ENCODE measurements around the gene POLD1. TPM values are rescaled to one million over a fixed set of nuclear protein-coding genes. Genes with fewer than 3 reads are reported as not detected.
A peak's percentile ranks its signal among the peaks of the same experiment; 100 is the strongest.

POLD1 gene
- total and polyA plus RNA-seq, 7 experiments from 2014 or later, result 26.0 to 110 (median 40.8) TPM

GRCh38 chr19:50357178-50358100, 26.7 kb upstream of the POLD1 start:
- H3K36me3 Mint-ChIP-seq, result peaks cover 0 to 8% (median 0%) of the 10 kb centered on the region in 5 donors
- H3K4me1 ChIP-seq (ENCODE audit: control insufficient read depth in 2 of 2, insufficient read depth in 2 of 2, low read length in 2 of 2), result peaks cover 0 to 16% of the 10 kb centered on the region in 2 donors
- H3K36me3 ChIP-seq (ENCODE audit: control insufficient read depth in 2 of 3, insufficient read depth in 3 of 3, low read length in 3 of 3), result no peaks in the 10 kb centered on the region
- H3K27me3 Mint-ChIP-seq, result no peaks in the 10 kb centered on the region
- intact Hi-C loops (cut with micrococcal nuclease), result loop anchor here (1.0 kb wide), 15 partner anchors 11 to 751 kb away; partner anchors contain the start of genes EMC10 (in 2 of the 2), GARIN5A (in 2 of the 2), JOSD2 (in 2 of the 2) and NR1H2 (in 2 of the 2)
- no peaks in the 10 kb centered on the region for H3K9me3 ChIP-seq (ENCODE audit: control insufficient read depth in 2 of 3, low read length in 3 of 3)
- peaks cover 0 to 4% (median 0%) of the 10 kb centered on the region in 11 donors for H3K9me3 Mint-ChIP-seq
- ATAC-seq (peak; percentile 89), DNase-seq (peak; percentile 71 to 91 (median 85))
- CTCF ChIA-PET, result interaction anchor here (0.6 to 2.3 kb wide), 23 partner anchors 9 to 565 kb away, joined by 3 to 13 read pairs (median 4); partner anchors contain the start of gene JOSD2
- no peaks in the 10 kb centered on the region for H3K27me3 ChIP-seq (ENCODE audit: control insufficient read depth in 2 of 2, insufficient read depth in 2 of 2, low read length in 2 of 2)
- peak overlapping the region; percentile 88 to 95 (median 92) for H3K4me3 Mint-ChIP-seq
- peaks cover 15 to 48% (median 42%) of the 10 kb centered on the region in 7 donors for H3K4me1 Mint-ChIP-seq
- H3K27ac Mint-ChIP-seq, result peak overlapping the region; percentile 83 to 99 (median 96)
- POLR2A ChIA-PET, result interaction anchor here (0.6 to 3.2 kb wide), 17 partner anchors 10 to 448 kb away, joined by 3 to 19 read pairs (median 3); partner anchors contain the start of genes JOSD2, KCNC3, NR1H2 and POLD1
- H3K4me3 ChIP-seq (ENCODE audit: low read length), result peak overlapping the region; percentile 78
- peak overlapping the region; percentile 90 for H3K27ac ChIP-seq (ENCODE audit: low read depth, low read length)

- Histone ChIP-seq H3K9me3 (ENCODE audit: control insufficient read depth in 2 of 3, low read length in 3 of 3) (no peaks in the 10 kb centered on the region), H3K4me1 (ENCODE audit: control insufficient read depth in 2 of 2, insufficient read depth in 2 of 2, low read length in 2 of 2) (peaks cover under 1 to 24% of the 10 kb centered on the region in 2 donors), H3K4me3 (ENCODE audit: low read length) (peak overlapping the region; percentile 78), H3K27ac (ENCODE audit: low read depth, low read length) (peak overlapping the region; percentile 90), H3K27me3 (ENCODE audit: control insufficient read depth in 2 of 2, insufficient read depth in 2 of 2, low read length in 2 of 2) (no peaks in the 10 kb centered on the region), H3K36me3 (ENCODE audit: control insufficient read depth in 2 of 3, insufficient read depth in 3 of 3, low read length in 3 of 3) (no peaks in the 10 kb centered on the region)
- H3K27me3 Mint-ChIP-seq, result no peaks in the 10 kb centered on the region
- POLR2A ChIA-PET, result interaction anchor here (0.7 to 3.2 kb wide), 8 partner anchors 10 to 429 kb away, joined by 3 to 19 read pairs (median 12); partner anchors contain the start of genes JOSD2, NR1H2 and POLD1
- intact Hi-C loops (cut with micrococcal nuclease), result loop anchor here (1.0 kb wide), 2 partner anchors 26 to 750 kb away; partner anchors contain the start of genes CTU1 (in 1 of the 2) and POLD1 (in 1 of the 2)
- DNase-seq, result peak; percentile 55 to 83 (median 77)
- peak overlapping the region; percentile 88 to 95 (median 92) for H3K4me3 Mint-ChIP-seq
- CTCF ChIA-PET, result interaction anchor here (1.6 to 2.3 kb wide), 2 partner anchors 30 to 197 kb away, joined by 4 to 12 read pairs; no protein-coding TSS in a partner anchor
- ATAC-seq, result peak; percentile 33
- peak overlapping the region; percentile 83 to 99 (median 96) for H3K27ac Mint-ChIP-seq
- peaks cover 0 to 9% (median 0%) of the 10 kb centered on the region in 5 donors for H3K36me3 Mint-ChIP-seq
- peaks cover 0 to 4% (median 0%) of the 10 kb centered on the region in 11 donors for H3K9me3 Mint-ChIP-seq
- peaks cover 22 to 61% (median 52%) of the 10 kb centered on the region in 7 donors for H3K4me1 Mint-ChIP-seq
These were observed 25.4 kb upstream of the POLD1 start for GRCh38 chr19:50358483-50359327.

DNA sequence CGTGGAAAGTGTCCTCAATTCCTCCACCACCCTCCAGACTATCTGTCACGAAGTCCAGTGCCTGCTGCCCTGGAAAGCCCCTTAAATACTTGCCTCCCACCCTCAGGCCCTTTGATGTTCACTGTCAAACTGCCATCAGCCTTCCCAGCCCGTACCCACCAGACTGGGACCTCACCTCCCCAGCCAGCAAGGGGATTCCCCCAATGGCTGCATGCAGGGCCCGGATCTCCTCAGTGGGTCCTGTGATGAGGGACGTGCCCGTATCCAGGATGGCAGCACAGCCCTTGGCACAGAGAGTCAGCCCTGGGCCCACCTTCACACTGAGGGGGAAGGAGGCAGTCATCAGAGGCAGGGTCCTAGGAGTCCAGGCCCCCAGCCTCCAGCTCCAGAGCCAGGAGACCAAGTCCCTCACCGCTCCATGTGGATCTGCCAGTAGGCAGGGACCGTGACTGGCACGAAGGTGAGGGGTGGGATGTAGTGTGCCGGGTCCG, 24.8 kb upstream of the POLD1 start:
- H3K27ac ChIP-seq (ENCODE audit: low read depth, low read length), result no peak overlapping the region

GRCh38 chr19:50361290-50362029, 22.7 kb upstream of the POLD1 start:
- H3K27me3 ChIP-seq (ENCODE audit: control insufficient read depth in 2 of 2, insufficient read depth in 2 of 2, low read length in 2 of 2), result no peaks in the 10 kb centered on the region
- no peak for DNase-seq
- no peak overlapping the region for H3K4me3 ChIP-seq (ENCODE audit: low read length)
- no peaks in the 10 kb centered on the region for H3K36me3 ChIP-seq (ENCODE audit: control insufficient read depth in 2 of 3, insufficient read depth in 3 of 3, low read length in 3 of 3)
- no peak overlapping the region for H3K27ac ChIP-seq (ENCODE audit: low read depth, low read length)
- ChIA-PET POLR2A (interaction anchor here (1.0 kb wide), 1 partner anchor 13 kb away, joined by 3 read pairs; no protein-coding TSS in a partner anchor), CTCF (interaction anchor here (0.7 kb wide), 2 partner anchors 59 to 195 kb away, joined by 3 read pairs; no protein-coding TSS in a partner anchor)
- peaks cover 7 to 27% of the 10 kb centered on the region in 2 donors for H3K4me1 ChIP-seq (ENCODE audit: control insufficient read depth in 2 of 2, insufficient read depth in 2 of 2, low read length in 2 of 2)
- no peak overlapping the region for H3K4me3 Mint-ChIP-seq
- H3K27ac Mint-ChIP-seq, result peak overlapping the region in 6 of 9 donors; percentile 26 to 67 (median 52)
- peaks cover 30 to 84% (median 73%) of the 10 kb centered on the region in 7 donors for H3K4me1 Mint-ChIP-seq
- H3K27me3 Mint-ChIP-seq, result no peaks in the 10 kb centered on the region
- H3K9me3 ChIP-seq (ENCODE audit: control insufficient read depth in 2 of 3, low read length in 3 of 3), result no peaks in the 10 kb centered on the region
- intact Hi-C loops (cut with micrococcal nuclease), result loop anchor here in 1 of 2 donors (10.0 kb wide), 1 partner anchor 547 kb away; the partner anchor contains the start of genes FUZ and MED25
- ATAC-seq, result no peak
- peaks cover 0 to 10% (median 0%) of the 10 kb centered on the region in 5 donors for H3K36me3 Mint-ChIP-seq
- peaks cover 0 to 4% (median 0%) of the 10 kb centered on the region in 11 donors for H3K9me3 Mint-ChIP-seq

More for the DNA sequence above, 24.8 kb upstream of the POLD1 start:
- peak overlapping the region; percentile 88 to 95 (median 92) for H3K4me3 Mint-ChIP-seq
- H3K4me1 ChIP-seq (ENCODE audit: control insufficient read depth in 2 of 2, insufficient read depth in 2 of 2, low read length in 2 of 2), result peaks cover 4 to 27% of the 10 kb centered on the region in 2 donors
- peaks cover 0 to 4% (median 0%) of the 10 kb centered on the region in 11 donors for H3K9me3 Mint-ChIP-seq
- no peaks in the 10 kb centered on the region for H3K27me3 ChIP-seq (ENCODE audit: control insufficient read depth in 2 of 2, insufficient read depth in 2 of 2, low read length in 2 of 2)
- H3K9me3 ChIP-seq (ENCODE audit: control insufficient read depth in 2 of 3, low read length in 3 of 3), result no peaks in the 10 kb centered on the region
- DNase-seq, result no peak
- H3K4me1 Mint-ChIP-seq, result peaks cover 22 to 65% (median 55%) of the 10 kb centered on the region in 7 donors
- no peak for ATAC-seq
- no peaks in the 10 kb centered on the region for H3K36me3 ChIP-seq (ENCODE audit: control insufficient read depth in 2 of 3, insufficient read depth in 3 of 3, low read length in 3 of 3)
- intact Hi-C loops (cut with micrococcal nuclease), result no loop called here
- H3K27ac Mint-ChIP-seq, result peak overlapping the region in 8 of 9 donors; percentile 92 to 99 (median 97)
- H3K27me3 Mint-ChIP-seq, result no peaks in the 10 kb centered on the region
- CTCF ChIA-PET, result no interaction called here
- H3K36me3 Mint-ChIP-seq, result peaks cover 0 to 9% (median 0%) of the 10 kb centered on the region in 5 donors
- no peak overlapping the region for H3K4me3 ChIP-seq (ENCODE audit: low read length)
- POLR2A ChIA-PET, result interaction anchor here (3.2 kb wide), 1 partner anchor 16 kb away, joined by 19 read pairs; the partner anchor contains the start of gene NR1H2

GRCh38 chr19:50362030-50362412, 22.1 kb upstream of the POLD1 start:
- H3K27ac Mint-ChIP-seq, result peak overlapping the region in 4 of 9 donors; percentile 26 to 67 (median 52)
- intact Hi-C loops (cut with micrococcal nuclease), result loop anchor here in 1 of 2 donors (10.0 kb wide), 1 partner anchor 547 kb away; the partner anchor contains the start of genes FUZ and MED25
- H3K4me1 ChIP-seq (ENCODE audit: control insufficient read depth in 2 of 2, insufficient read depth in 2 of 2, low read length in 2 of 2), result peaks cover 7 to 27% of the 10 kb centered on the region in 2 donors
- peak overlapping the region in 3 of 10 donors; percentile 1 to 5 (median 2) for H3K4me3 Mint-ChIP-seq
- H3K9me3 Mint-ChIP-seq, result peaks cover 0 to 4% (median 0%) of the 10 kb centered on the region in 11 donors
- no peak overlapping the region for H3K4me3 ChIP-seq (ENCODE audit: low read length)
- H3K27me3 Mint-ChIP-seq, result no peaks in the 10 kb centered on the region
- H3K36me3 Mint-ChIP-seq, result peaks cover 0 to 10% (median 0%) of the 10 kb centered on the region in 5 donors
- H3K9me3 ChIP-seq (ENCODE audit: control insufficient read depth in 2 of 3, low read length in 3 of 3), result no peaks in the 10 kb centered on the region
- H3K36me3 ChIP-seq (ENCODE audit: control insufficient read depth in 2 of 3, insufficient read depth in 3 of 3, low read length in 3 of 3), result no peaks in the 10 kb centered on the region
- DNase-seq (no peak), ATAC-seq (no peak)
- ChIA-PET CTCF (no interaction called here), POLR2A (interaction anchor here (1.0 kb wide), 1 partner anchor 13 kb away, joined by 3 read pairs; no protein-coding TSS in a partner anchor)
- H3K27ac ChIP-seq (ENCODE audit: low read depth, low read length), result no peak overlapping the region
- peaks cover 30 to 82% (median 71%) of the 10 kb centered on the region in 7 donors for H3K4me1 Mint-ChIP-seq
- no peaks in the 10 kb centered on the region for H3K27me3 ChIP-seq (ENCODE audit: control insufficient read depth in 2 of 2, insufficient read depth in 2 of 2, low read length in 2 of 2)

All from naive thymus-derived CD4-positive, alpha-beta T cell (primary cell).